WTC11 (cell line): ENCODE results near the gene USH2A. TPM values are rescaled to one million over a fixed set of nuclear protein-coding genes. Genes with fewer than 3 reads are reported as not detected.

Source experiments
- ATAC-seq: fragments of 200-7000 bp; cut with Tn5 transposase; 2 replicates; pipeline ENCODE4 v1.10.0; 2021; ENCODE audit warnings: mild to moderate bottlenecking, moderate library complexity
- CTCF ChIA-PET: fragments of 300-600 bp; sonication (Branson Sonifier 250); formaldehyde crosslinking; loops from one replicate; lab custom pipeline; 2021; ENCODE audit warnings: antibody characterized with exemption; lab: Charles Lee
- POLR2A ChIA-PET: fragments of 350-600 bp; sonication (Branson Sonifier 250); formaldehyde crosslinking; loops from one replicate; lab custom pipeline; 2021; ENCODE audit warnings: antibody characterized with exemption; lab: Charles Lee
- DNase-seq: peaks from one replicate; pipeline ENCODE4 v3.0.0; 2021; ENCODE audit warnings: low spot score
- H3K27ac Mint-ChIP-seq: 2 replicates; pipeline ENCODE4 v1.8.0; 2021; ENCODE audit warnings: mixed read lengths
- H3K27me3 Mint-ChIP-seq: 2 replicates; pipeline ENCODE4 v1.8.0; 2021; ENCODE audit warnings: low read depth, mild to moderate bottlenecking, moderate library complexity, mixed read lengths
- H3K36me3 Mint-ChIP-seq: 2 replicates; pipeline ENCODE4 v1.8.0; 2021; ENCODE audit warnings: mixed read lengths
- H3K4me1 Mint-ChIP-seq: 2 replicates; pipeline ENCODE4 v1.8.0; 2022; ENCODE audit warnings: mixed read lengths
- H3K4me3 Mint-ChIP-seq: 2 replicates; pipeline ENCODE4 v1.8.0; 2021; ENCODE audit warnings: mild to moderate bottlenecking, moderate library complexity, mixed read lengths
- H3K9me3 Mint-ChIP-seq: 2 replicates; pipeline ENCODE4 v1.8.0; 2021; ENCODE audit warnings: mixed read lengths
- ESRRA ChIP-seq: sonication (generic); formaldehyde crosslinking; IDR thresholded peaks from 2 replicates; pipeline ENCODE4 v1.8.1; 2022; ENCODE audit warnings: mild to moderate bottlenecking, missing genetic modification reagents, borderline replicate concordance
- JAZF1 ChIP-seq: fragments of 250-450 bp; sonication (Bioruptor Pico); IDR thresholded peaks from 2 replicates; pipeline ENCODE4 v1.9.0; 2021; ENCODE audit warnings: moderate library complexity, mild to moderate bottlenecking, inconsistent platforms
- NR1H2 ChIP-seq: sonication (generic); formaldehyde crosslinking; IDR thresholded peaks from 2 replicates; pipeline ENCODE4 v1.9.0; 2021; ENCODE audit warnings: mild to moderate bottlenecking, moderate library complexity, missing genetic modification reagents
- ZBTB21 ChIP-seq: sonication (generic); formaldehyde crosslinking; IDR thresholded peaks from 2 replicates; pipeline ENCODE4 v1.8.1; 2023; ENCODE audit warnings: mild to moderate bottlenecking, missing genetic modification reagents, borderline replicate concordance
- ZNF138 ChIP-seq: sonication (generic); formaldehyde crosslinking; conservative IDR thresholded peaks from 2 replicates; pipeline ENCODE4 v1.8.1; 2022; ENCODE audit warnings: mild to moderate bottlenecking, moderate library complexity, missing genetic modification reagents
- total RNA-seq: library from RNA; stranded (reverse); gene quantifications from 3 replicates; pipeline ENCODE4 v1.2.3, GENCODE V29; 2021
- TF ChIP-seq, protein P1 (sequence below): fragments of 200-600 bp; IDR thresholded peaks from 2 replicates; pipeline ENCODE4 v1.8.0; 2022; ENCODE audit warnings: antibody characterized with exemption
- TF ChIP-seq, protein P2 (sequence below): sonication (generic); formaldehyde crosslinking; IDR thresholded peaks from 2 replicates; pipeline ENCODE4 v1.8.1; 2022; ENCODE audit warnings: mild to moderate bottlenecking, moderate library complexity, missing genetic modification reagents
- TF ChIP-seq, protein P3 (sequence below): sonication (generic); formaldehyde crosslinking; IDR thresholded peaks from 2 replicates; pipeline ENCODE4 v1.8.0; 2022; ENCODE audit warnings: missing genetic modification reagents
- TF ChIP-seq, protein P4 (sequence below): sonication (generic); formaldehyde crosslinking; IDR thresholded peaks from 2 replicates; pipeline ENCODE4 v1.8.0; 2023; ENCODE audit warnings: missing genetic modification reagents, mild to moderate bottlenecking, borderline replicate concordance
- TF ChIP-seq, protein P5 (sequence below): sonication (generic); formaldehyde crosslinking; IDR thresholded peaks from 2 replicates; pipeline ENCODE4 v1.8.0; 2022; ENCODE audit warnings: mild to moderate bottlenecking, missing genetic modification reagents
- TF ChIP-seq, protein P6 (sequence below): sonication (generic); formaldehyde crosslinking; IDR thresholded peaks from 2 replicates; pipeline ENCODE4 v1.8.1; 2023; ENCODE audit warnings: mild to moderate bottlenecking, missing genetic modification reagents
- TF ChIP-seq, protein P7 (sequence below): sonication (generic); formaldehyde crosslinking; IDR thresholded peaks from 2 replicates; pipeline ENCODE4 v1.8.0; 2022; ENCODE audit warnings: mild to moderate bottlenecking, missing genetic modification reagents

USH2A gene
- total RNA-seq, 1 experiment from 2014 or later, result 0.37 TPM

DNA sequence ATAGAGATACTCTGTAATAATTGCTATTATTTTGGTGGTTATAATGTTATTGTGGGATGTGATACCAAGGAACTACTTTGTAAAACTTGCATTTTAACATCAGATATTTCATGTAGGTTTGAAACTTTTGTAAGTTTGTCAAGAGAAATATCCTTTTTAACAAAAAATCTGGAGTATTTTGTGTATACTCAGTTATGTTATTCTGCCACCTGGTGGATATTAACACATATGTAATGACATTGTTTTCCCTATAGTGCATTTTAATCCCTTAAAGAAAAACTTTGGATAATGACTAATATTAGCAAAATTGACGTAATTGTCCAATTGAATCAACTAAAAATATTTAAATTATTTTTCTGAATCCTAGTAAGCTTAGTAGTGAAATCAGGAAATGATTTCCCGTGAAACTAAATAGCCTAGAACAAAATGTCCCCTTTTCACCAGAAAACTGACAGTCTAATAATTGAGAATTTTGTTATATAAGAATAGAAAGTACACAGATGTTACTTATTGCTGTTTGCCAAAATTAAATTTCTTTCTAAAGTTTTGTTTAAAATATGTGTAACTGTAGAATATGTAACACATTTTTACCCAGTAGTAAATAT is 816.6 kb downstream of the USH2A start:
- Mint-ChIP-seq H3K4me1 (peaks cover 12% of the 10 kb centered on the region), H3K27ac (no peak overlapping the region), H3K4me3 (no peak overlapping the region), H3K36me3 (peaks cover 35% of the 10 kb centered on the region), H3K9me3 (no peaks in the 10 kb centered on the region), H3K27me3 (no peaks in the 10 kb centered on the region)
- no peak for DNase-seq
- CTCF ChIA-PET, result interaction anchor here (0.9 kb wide), 1 partner anchor 319 kb away, joined by 3 read pairs; no protein-coding TSS in a partner anchor
- no peak for ATAC-seq
- TF ChIP-seq ZBTB21 (CRISPR knock-in tag), result no peak
- TF ChIP-seq, protein P1, sequence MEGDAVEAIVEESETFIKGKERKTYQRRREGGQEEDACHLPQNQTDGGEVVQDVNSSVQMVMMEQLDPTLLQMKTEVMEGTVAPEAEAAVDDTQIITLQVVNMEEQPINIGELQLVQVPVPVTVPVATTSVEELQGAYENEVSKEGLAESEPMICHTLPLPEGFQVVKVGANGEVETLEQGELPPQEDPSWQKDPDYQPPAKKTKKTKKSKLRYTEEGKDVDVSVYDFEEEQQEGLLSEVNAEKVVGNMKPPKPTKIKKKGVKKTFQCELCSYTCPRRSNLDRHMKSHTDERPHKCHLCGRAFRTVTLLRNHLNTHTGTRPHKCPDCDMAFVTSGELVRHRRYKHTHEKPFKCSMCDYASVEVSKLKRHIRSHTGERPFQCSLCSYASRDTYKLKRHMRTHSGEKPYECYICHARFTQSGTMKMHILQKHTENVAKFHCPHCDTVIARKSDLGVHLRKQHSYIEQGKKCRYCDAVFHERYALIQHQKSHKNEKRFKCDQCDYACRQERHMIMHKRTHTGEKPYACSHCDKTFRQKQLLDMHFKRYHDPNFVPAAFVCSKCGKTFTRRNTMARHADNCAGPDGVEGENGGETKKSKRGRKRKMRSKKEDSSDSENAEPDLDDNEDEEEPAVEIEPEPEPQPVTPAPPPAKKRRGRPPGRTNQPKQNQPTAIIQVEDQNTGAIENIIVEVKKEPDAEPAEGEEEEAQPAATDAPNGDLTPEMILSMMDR, result no peak
- TF ChIP-seq, all 79 proteins: peak for 0
- POLR2A ChIA-PET, result no interaction called here

DNA sequence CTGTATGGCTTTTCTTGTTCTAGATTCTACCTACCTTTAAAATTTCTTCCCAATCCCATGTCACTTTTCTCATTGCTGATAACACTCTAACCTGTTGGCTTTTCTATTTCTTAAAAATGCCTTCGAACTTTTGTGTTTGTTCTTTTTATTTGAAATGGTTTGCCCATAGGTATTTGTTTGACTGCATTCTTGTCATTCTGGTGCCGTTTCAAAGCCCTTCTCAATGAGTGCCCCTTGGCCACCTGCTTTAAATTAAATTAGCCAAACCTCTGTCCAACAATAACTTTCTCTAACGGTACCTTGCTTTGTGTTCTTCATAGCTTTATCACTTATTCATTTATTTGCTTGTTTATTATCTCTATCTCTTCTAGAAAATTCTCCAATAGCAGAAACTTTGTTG is 817.2 kb downstream of the USH2A start:
- H3K4me1 Mint-ChIP-seq, result peaks cover 12% of the 10 kb centered on the region
- DNase-seq (no peak), ATAC-seq (no peak)
- peak overlapping the region; percentile 44; the same call in 1 of the 2 replicates for H3K27ac Mint-ChIP-seq
- ChIA-PET POLR2A (no interaction called here), CTCF (interaction anchor here (0.9 kb wide), 1 partner anchor 318 kb away, joined by 3 read pairs; no protein-coding TSS in a partner anchor)
- H3K36me3 Mint-ChIP-seq, result peaks cover 36% of the 10 kb centered on the region
- H3K4me3 Mint-ChIP-seq, result no peak overlapping the region
- TF ChIP-seq, protein P2, sequence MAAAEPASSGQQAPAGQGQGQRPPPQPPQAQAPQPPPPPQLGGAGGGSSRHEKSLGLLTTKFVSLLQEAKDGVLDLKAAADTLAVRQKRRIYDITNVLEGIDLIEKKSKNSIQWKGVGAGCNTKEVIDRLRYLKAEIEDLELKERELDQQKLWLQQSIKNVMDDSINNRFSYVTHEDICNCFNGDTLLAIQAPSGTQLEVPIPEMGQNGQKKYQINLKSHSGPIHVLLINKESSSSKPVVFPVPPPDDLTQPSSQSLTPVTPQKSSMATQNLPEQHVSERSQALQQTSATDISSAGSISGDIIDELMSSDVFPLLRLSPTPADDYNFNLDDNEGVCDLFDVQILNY (CRISPR knock-in tag), result no peak
- no peak for TF ChIP-seq JAZF1 (CRISPR knock-in tag)
- TF ChIP-seq, protein P3, sequence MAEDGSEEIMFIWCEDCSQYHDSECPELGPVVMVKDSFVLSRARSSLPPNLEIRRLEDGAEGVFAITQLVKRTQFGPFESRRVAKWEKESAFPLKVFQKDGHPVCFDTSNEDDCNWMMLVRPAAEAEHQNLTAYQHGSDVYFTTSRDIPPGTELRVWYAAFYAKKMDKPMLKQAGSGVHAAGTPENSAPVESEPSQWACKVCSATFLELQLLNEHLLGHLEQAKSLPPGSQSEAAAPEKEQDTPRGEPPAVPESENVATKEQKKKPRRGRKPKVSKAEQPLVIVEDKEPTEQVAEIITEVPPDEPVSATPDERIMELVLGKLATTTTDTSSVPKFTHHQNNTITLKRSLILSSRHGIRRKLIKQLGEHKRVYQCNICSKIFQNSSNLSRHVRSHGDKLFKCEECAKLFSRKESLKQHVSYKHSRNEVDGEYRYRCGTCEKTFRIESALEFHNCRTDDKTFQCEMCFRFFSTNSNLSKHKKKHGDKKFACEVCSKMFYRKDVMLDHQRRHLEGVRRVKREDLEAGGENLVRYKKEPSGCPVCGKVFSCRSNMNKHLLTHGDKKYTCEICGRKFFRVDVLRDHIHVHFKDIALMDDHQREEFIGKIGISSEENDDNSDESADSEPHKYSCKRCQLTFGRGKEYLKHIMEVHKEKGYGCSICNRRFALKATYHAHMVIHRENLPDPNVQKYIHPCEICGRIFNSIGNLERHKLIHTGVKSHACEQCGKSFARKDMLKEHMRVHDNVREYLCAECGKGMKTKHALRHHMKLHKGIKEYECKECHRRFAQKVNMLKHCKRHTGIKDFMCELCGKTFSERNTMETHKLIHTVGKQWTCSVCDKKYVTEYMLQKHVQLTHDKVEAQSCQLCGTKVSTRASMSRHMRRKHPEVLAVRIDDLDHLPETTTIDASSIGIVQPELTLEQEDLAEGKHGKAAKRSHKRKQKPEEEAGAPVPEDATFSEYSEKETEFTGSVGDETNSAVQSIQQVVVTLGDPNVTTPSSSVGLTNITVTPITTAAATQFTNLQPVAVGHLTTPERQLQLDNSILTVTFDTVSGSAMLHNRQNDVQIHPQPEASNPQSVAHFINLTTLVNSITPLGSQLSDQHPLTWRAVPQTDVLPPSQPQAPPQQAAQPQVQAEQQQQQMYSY (CRISPR knock-in tag), result no peak
- TF ChIP-seq, protein P4, sequence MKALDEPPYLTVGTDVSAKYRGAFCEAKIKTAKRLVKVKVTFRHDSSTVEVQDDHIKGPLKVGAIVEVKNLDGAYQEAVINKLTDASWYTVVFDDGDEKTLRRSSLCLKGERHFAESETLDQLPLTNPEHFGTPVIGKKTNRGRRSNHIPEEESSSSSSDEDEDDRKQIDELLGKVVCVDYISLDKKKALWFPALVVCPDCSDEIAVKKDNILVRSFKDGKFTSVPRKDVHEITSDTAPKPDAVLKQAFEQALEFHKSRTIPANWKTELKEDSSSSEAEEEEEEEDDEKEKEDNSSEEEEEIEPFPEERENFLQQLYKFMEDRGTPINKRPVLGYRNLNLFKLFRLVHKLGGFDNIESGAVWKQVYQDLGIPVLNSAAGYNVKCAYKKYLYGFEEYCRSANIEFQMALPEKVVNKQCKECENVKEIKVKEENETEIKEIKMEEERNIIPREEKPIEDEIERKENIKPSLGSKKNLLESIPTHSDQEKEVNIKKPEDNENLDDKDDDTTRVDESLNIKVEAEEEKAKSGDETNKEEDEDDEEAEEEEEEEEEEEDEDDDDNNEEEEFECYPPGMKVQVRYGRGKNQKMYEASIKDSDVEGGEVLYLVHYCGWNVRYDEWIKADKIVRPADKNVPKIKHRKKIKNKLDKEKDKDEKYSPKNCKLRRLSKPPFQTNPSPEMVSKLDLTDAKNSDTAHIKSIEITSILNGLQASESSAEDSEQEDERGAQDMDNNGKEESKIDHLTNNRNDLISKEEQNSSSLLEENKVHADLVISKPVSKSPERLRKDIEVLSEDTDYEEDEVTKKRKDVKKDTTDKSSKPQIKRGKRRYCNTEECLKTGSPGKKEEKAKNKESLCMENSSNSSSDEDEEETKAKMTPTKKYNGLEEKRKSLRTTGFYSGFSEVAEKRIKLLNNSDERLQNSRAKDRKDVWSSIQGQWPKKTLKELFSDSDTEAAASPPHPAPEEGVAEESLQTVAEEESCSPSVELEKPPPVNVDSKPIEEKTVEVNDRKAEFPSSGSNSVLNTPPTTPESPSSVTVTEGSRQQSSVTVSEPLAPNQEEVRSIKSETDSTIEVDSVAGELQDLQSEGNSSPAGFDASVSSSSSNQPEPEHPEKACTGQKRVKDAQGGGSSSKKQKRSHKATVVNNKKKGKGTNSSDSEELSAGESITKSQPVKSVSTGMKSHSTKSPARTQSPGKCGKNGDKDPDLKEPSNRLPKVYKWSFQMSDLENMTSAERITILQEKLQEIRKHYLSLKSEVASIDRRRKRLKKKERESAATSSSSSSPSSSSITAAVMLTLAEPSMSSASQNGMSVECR (CRISPR knock-in tag), result no peak
- no peak for TF ChIP-seq NR1H2 (CRISPR knock-in tag)
- TF ChIP-seq, protein P5, sequence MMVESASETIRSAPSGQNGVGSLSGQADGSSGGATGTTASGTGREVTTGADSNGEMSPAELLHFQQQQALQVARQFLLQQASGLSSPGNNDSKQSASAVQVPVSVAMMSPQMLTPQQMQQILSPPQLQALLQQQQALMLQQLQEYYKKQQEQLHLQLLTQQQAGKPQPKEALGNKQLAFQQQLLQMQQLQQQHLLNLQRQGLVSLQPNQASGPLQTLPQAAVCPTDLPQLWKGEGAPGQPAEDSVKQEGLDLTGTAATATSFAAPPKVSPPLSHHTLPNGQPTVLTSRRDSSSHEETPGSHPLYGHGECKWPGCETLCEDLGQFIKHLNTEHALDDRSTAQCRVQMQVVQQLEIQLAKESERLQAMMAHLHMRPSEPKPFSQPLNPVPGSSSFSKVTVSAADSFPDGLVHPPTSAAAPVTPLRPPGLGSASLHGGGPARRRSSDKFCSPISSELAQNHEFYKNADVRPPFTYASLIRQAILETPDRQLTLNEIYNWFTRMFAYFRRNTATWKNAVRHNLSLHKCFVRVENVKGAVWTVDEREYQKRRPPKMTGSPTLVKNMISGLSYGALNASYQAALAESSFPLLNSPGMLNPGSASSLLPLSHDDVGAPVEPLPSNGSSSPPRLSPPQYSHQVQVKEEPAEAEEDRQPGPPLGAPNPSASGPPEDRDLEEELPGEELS (CRISPR knock-in tag), result no peak
- TF ChIP-seq ESRRA, result no peak
- no peak for TF ChIP-seq ZNF138
- TF ChIP-seq, protein P6, sequence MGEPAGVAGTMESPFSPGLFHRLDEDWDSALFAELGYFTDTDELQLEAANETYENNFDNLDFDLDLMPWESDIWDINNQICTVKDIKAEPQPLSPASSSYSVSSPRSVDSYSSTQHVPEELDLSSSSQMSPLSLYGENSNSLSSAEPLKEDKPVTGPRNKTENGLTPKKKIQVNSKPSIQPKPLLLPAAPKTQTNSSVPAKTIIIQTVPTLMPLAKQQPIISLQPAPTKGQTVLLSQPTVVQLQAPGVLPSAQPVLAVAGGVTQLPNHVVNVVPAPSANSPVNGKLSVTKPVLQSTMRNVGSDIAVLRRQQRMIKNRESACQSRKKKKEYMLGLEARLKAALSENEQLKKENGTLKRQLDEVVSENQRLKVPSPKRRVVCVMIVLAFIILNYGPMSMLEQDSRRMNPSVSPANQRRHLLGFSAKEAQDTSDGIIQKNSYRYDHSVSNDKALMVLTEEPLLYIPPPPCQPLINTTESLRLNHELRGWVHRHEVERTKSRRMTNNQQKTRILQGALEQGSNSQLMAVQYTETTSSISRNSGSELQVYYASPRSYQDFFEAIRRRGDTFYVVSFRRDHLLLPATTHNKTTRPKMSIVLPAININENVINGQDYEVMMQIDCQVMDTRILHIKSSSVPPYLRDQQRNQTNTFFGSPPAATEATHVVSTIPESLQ (CRISPR knock-in tag), result no peak
- TF ChIP-seq, protein P7, sequence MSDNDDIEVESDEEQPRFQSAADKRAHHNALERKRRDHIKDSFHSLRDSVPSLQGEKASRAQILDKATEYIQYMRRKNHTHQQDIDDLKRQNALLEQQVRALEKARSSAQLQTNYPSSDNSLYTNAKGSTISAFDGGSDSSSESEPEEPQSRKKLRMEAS (CRISPR knock-in tag), result no peak
- no peaks in the 10 kb centered on the region for H3K27me3 Mint-ChIP-seq
- no peaks in the 10 kb centered on the region for H3K9me3 Mint-ChIP-seq
